GM10847 (cell line): ENCODE data around the gene PRKN.

ENCODE experiments used
- POLR2A ChIP-seq: IDR thresholded peaks from 2 replicates; pipeline ENCODE4 v1.6.1; 2011; ENCODE audit not compliant: insufficient read length; ENCODE audit errors: extremely low read depth

PRKN gene

DNA sequence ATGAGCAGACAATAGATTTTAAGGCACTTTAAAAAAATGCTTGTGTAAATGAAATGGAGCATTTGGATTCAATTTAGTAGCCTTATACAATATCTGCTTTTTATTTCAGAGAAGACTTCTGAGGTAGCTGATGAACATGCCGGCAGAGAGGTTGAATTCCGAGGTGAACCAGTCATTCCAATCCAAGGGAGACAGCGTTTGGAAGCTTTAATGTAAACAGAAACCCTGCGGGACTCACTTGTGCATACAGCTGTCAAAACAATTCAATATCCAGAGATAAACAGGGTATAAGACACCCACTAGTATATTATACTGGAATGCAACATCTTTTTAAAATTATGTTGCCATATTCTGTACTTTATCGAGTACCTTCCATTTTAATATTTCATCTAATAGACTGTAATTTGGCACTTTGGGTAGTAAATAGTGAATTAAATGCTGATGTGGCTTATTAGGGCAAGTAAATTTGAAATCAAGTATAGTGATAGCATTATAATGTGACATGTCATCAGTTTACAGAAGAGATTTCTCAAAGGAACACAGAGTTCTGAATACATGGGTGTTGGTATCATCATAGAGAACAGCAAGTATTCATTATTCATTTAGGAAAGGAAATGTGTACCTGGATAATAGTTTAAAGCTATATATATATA is 347.7 kb downstream of the PRKN start:
- TF ChIP-seq POLR2A: no peak

- TF ChIP-seq POLR2A: no peak
Measured at GRCh38 chr6:162377735-162378134, 349.8 kb downstream of the PRKN start.

DNA sequence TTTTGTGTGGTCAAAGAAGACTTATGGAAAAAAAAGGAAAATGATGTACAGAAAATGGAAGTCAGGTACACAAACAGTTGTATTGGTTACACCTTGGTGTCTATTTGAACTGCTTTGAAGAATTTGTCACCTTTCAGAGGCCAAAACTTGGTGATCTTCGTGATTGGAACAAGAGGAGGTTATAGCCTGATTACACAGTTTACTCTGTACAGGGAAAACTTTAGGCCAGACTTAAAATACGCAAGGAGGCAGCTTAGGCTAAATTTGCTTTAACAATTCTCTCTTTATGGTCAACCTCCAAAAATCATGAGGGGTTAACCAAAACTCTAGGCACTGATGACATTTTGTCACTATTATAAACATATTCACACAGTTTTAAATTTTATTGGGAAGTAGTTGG is 353.7 kb downstream of the PRKN start:
- TF ChIP-seq POLR2A: no peak

DNA sequence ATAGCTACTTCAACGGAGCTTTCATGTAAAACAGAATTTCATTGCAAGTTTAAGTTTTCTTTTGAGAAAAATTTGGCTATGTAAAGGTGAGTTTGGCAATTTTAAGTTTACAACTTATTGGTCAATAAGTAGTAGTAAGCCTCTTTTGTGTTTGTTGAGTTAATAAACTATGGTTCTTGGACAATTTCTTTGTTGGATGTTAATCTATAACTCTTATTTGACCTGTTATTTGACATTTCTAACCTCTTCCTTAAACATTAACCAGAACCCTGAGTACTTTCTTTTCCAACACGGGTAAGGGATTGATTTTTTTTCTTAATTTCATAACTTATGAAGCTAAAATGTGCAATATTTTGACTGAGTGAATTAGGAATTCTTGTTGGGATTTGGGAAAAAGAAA is 354.4 kb downstream of the PRKN start:
- TF ChIP-seq POLR2A: no peak

DNA sequence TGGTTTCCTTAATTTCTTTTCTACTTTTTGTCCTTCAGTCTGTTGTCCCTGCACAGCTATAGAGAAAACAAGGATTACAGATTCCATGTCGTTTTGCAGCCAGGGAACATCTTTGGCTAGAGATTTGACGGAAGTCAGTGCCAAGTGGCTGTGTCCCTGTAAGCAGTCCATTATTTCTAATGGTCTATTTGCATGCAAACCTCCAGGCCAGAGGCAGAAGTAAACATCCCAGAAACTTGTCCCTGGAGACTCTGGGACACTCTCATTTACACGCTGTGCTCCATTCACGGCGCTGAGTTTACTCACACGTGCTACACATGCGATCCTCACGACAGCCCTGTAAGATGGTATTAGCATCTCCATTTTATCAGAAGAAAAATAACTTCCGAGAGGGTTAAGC is 355.5 kb downstream of the PRKN start:
- TF ChIP-seq POLR2A: no peak

GRCh38 chr6:162371121-162371520 is 356.4 kb downstream of the PRKN start:
- no peak for TF ChIP-seq POLR2A

GRCh38 chr6:162369091-162369490 is 358.5 kb downstream of the PRKN start:
- TF ChIP-seq POLR2A: no peak

DNA sequence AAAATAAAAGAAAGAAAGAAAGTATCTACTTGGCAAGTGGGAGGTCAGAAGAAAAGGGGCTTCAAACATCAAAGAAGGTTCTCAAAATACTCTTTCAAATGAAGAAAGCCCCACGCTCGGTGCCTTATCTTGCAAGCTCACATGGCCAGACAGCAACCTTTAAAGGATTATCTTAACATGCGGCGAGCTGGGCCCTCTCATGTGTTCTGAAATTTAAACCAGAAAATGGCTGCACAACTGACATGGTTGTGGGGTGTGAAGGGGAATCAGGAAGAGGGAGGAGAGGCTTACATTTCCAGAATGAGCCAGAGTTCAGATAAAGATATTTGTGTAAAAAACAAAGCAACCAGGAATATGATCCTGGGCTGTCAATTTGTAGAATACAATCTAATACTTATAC is 363.1 kb downstream of the PRKN start:
- no peak for TF ChIP-seq POLR2A

- TF ChIP-seq POLR2A: no peak
Measured at GRCh38 chr6:162363757-162364156, 363.8 kb downstream of the PRKN start.

DNA sequence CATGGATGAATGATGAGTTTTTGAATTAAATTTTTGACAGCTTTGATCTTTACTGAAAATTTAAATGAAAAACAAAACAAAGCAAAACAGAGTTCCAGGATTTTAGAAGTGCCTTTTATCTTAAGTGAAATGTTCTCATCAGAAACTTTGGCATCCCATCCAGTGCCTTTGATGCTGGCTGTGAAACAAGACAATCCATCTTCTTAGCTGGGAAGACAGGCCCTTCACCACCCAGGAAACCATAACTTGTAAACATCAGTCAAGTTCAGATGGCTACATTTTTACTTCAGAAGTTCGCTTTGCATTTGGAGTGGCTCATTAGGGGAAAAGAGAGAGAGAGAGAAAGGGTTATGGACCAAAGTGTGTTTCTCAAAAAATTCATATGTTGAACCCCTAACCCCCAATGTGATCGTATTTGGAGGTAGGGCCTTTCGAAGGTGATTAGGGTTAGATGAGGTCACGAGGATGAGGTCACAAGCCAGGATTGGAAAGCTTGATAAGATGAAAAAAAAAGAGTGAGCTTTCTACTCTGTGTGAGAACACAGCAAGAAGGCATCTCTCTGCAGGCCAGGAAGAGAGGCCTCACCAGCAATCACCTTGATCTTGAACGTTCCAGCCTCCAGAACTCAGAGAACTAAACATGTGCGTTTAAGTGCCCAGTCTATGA is 366.5 kb downstream of the PRKN start:
- no peak for TF ChIP-seq POLR2A

DNA sequence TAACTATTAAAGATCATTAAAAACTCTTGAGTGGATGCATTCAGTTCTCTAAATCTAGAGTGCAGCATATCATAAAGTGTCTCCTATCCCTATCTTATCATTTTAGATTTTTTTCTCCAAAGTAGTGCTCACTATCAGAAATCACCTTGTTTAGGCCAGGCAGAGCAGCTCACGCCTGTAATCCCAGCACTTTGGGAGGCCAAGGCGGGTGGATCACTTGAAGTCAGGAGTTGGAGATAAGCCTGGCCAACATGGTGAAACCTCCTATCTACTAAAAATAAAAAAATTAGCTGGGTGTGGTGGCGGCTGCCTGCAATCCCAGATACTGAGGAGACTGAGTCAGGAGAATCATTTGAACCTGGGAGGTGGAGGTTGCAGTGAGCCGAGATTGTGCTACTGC is 368.9 kb downstream of the PRKN start:
- no peak for TF ChIP-seq POLR2A

- TF ChIP-seq POLR2A: no peak
Measured at GRCh38 chr6:162345051-162345511, 382.5 kb downstream of the PRKN start.

- no peak for TF ChIP-seq POLR2A
Measured at GRCh38 chr6:162344646-162345010, 382.9 kb downstream of the PRKN start.

DNA sequence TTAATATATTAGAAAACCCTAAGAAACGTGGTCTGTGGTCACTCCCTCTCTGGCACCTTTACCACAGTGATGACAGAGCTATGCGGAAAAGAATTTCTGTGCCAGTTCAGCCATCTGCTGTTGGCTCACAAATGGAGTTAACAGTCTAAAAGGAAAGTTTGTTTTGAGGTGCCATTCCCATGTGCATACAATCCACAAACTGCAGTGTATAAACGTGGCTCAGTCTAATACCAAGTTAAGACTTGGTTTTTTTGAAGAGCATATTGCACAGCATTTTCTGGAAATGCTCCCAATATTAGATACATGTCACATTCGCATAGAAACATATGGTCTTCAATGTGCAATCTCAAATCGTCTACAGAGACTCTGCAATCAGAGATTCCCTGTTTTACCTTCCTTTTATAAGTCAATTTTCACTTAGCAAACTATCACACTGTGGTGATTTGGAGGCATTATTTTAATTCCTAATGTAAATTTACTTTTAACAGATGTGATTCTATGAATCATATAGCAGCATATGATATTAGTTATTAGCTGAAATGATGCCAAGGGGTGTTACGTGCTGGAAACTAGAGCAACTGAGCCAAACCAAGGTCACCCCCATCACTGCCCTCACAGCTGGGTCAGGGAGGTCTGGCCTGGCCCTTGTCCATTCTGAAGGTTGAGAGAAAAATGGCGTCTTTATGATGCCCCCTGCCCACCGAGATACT is 383.5 kb downstream of the PRKN start:
- TF ChIP-seq POLR2A: no peak

DNA sequence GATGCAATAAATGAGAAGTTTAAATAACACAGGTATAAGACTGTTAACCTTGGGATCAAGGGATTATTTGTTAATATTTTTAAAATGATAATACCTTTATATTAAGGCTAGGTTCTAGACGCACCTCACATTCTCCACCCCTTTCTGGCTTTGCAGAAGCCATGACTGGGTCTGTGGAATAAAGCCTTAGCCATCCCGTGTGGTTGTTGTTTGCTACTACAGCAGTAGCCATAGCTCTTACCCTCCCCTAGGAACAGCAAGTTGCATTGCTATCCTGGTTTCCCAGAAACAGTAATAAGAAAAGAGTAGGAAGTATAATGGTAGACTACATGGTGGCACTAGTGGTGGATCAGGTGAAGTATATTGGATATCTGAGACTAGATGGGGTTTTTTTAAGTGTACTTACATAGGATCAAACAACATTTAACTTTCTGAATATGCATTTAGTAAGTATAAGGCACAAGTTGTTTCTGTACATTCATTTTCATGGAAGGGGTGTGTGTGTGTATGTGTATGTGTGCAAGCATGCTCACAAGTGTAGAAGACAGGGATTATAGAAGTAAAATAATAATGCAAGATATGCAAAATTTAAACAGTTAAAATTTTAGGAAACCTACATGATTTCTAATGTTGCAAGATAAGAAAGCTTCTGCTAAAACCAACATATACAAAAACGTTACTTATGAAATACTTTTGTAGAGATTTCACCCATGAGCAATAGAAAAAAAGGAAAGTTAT is 384.2 kb downstream of the PRKN start:
- TF ChIP-seq POLR2A: no peak

DNA sequence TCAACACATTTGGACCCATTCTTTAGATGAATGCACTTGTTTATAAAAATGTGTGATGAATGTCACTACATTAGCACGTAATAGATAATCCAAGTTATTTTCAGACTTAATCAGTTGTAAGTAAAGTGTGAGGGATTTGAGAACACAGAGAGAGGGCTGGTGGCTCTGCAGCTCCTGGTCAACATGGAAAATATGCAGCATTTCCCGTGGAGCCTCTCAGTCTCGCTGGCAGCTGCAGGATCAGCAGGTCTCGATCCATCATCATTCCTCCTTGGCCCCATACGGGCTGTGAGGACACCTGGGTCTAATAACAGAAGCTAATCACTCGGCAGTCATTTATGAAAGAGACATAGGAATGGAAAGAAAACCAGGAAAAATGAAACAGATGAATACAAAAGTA is 390.2 kb downstream of the PRKN start:
- TF ChIP-seq POLR2A: no peak
